AG09319 (cell line): ENCODE measurements around the gene ZNRF4.
"Not testable (repeated sequence)": the region's sequence is repeated elsewhere in the genome, so short reads cannot be mapped to it uniquely, and the experiment has no call there.

Experiments used
- DNase-seq: peaks from one replicate; pipeline ENCODE4 v3.0.0-alpha.2; 2010; ENCODE audit warnings: low read depth; ENCODE audit errors: extremely low read depth
- CTCF ChIP-seq: IDR thresholded peaks from 2 replicates; pipeline ENCODE4 v1.5.1; 2011; ENCODE audit warnings: low read depth, mild to moderate bottlenecking, inconsistent platforms, low read length, moderate library complexity

ZNRF4 gene

GRCh38 chr19:5484398-5485285 is 29.4 kb downstream of the ZNRF4 start:
- no peak for TF ChIP-seq CTCF
- no peak for DNase-seq

GRCh38 chr19:5485286-5485636 is 30.0 kb downstream of the ZNRF4 start:
- no peak for DNase-seq
- TF ChIP-seq CTCF = no peak

GRCh38 chr19:5485658-5486057 is 30.4 kb downstream of the ZNRF4 start:
- not testable (repeated sequence) for DNase-seq

- no peak for TF ChIP-seq CTCF
- DNase-seq = no peak
These were observed 32.0 kb downstream of the ZNRF4 start for GRCh38 chr19:5487222-5487621.

- DNase-seq = no peak
- TF ChIP-seq CTCF = no peak
These were observed 34.3 kb downstream of the ZNRF4 start for GRCh38 chr19:5489551-5489950.

- no peak for TF ChIP-seq CTCF
These were observed 36.3 kb downstream of the ZNRF4 start for GRCh38 chr19:5491565-5491964.

GRCh38 chr19:5492281-5492634 is 37.0 kb downstream of the ZNRF4 start:
- TF ChIP-seq CTCF = no peak
- DNase-seq = no peak

More at GRCh38 chr19:5491565-5491964, 36.3 kb downstream of the ZNRF4 start:
- DNase-seq = no peak
